Measurements from ENCODE around the gene TEPSIN. TPM values are rescaled to one million over a fixed set of nuclear protein-coding genes. Genes with fewer than 3 reads are reported as not detected.

TEPSIN gene
- total and polyA plus RNA-seq, 2 of the 8 experiments (the other 6 are each of a cell fraction or from before 2014, with no cell fraction given), result 22.9 to 28.0 TPM

DNA sequence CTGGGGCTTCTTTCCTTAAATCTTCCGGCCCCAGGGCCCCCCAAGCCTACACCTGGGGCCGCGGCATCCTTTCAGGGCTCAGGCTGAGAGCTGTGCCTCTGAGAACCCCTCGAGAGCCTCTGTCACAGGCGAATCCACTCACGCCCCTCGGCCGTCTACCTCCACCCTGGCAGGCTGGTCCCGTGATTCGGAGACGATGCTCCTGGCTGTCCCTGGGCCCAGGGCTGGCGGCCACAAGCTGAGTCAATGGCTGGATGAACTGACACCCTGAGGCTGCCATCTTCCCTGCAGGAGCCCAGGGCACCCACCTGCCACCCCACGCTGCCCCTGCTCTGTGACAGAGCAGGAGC lies 4.4 kb downstream of the TEPSIN start:
- ChIA-PET CTCF (ENCODE audit: partially characterized antibody) (interaction anchor here (1.1 to 1.2 kb wide), 2 partner anchors 16 to 105 kb away, joined by 3 read pairs; no protein-coding TSS in a partner anchor), POLR2A (ENCODE audit: partially characterized antibody) (no interaction called here)
- Histone ChIP-seq H3K56ac (replicated peaks; ENCODE audit: insufficient read length, low read depth, low read length) (no peak overlapping the region), H2BK12ac (ENCODE audit: low read depth, low read length) (no peak overlapping the region), H3K14ac (ENCODE audit: insufficient read length) (no peak overlapping the region), H3K4me3 (ENCODE audit: extremely low read depth in 1 of 4, insufficient read depth in 2 of 4, low read depth in 3 of 4, low read length in 4 of 4) (no peak overlapping the region), H2AFZ (ENCODE audit: low read length) (no peak overlapping the region), H3K36me3 (ENCODE audit: control insufficient read depth in 2 of 4, insufficient read depth in 4 of 4, low read length in 3 of 4) (peaks cover 0 to 18% (median 4%) of the 10 kb centered on the region in 4 experiments; a peak in 5 of 8 replicates), H3K27ac (ENCODE audit: low read depth, low read length) (no peak overlapping the region), H2BK20ac (ENCODE audit: low read length) (no peak overlapping the region), H3K18ac (ENCODE audit: extremely low read depth, low read length) (no peak overlapping the region), H3K23me2 (ENCODE audit: low read depth, low read length) (peaks cover 2% of the 10 kb centered on the region; the same call in 1 of the 2 replicates), H3K9me3 (ENCODE audit: insufficient read depth in 2 of 2, low read depth in 1 of 2, low read length in 1 of 2) (no peaks in the 10 kb centered on the region; a peak in 1 of 4 replicates), H3K79me1 (ENCODE audit: low read depth, low read length) (peaks cover 9% of the 10 kb centered on the region), H3K4ac (replicated peaks; ENCODE audit: insufficient read length, low read depth, low read length) (no peak overlapping the region), H3K79me2 (ENCODE audit: control insufficient read depth in 1 of 2, insufficient read depth in 2 of 2, low read length in 2 of 2) (peaks cover 0 to 12% of the 10 kb centered on the region in 2 experiments; a peak in 1 of 4 replicates), H4K20me1 (replicated peaks in 1 of 2; ENCODE audit: control insufficient read depth in 1 of 2, insufficient read depth in 2 of 2, low read length in 2 of 2) (peaks cover 4 to 18% of the 10 kb centered on the region in 2 experiments), H3K4me1 (replicated peaks in 1 of 4; ENCODE audit: control insufficient read depth in 3 of 4, insufficient read depth in 4 of 4, low read length in 3 of 4) (peaks cover 0 to 9% (median 3%) of the 10 kb centered on the region in 4 experiments; a peak in 5 of 7 replicates), H4K91ac (replicated peaks; ENCODE audit: insufficient read length, low read length) (no peak overlapping the region), H3K9ac (replicated peaks in 1 of 4; ENCODE audit: extremely low read depth in 1 of 4, low read depth in 3 of 4, low read length in 3 of 4) (no peak overlapping the region), H2AK5ac (ENCODE audit: low read depth, low read length) (no peak overlapping the region), H3K27me3 (replicated peaks in 1 of 4; ENCODE audit: control insufficient read depth in 3 of 4, extremely low read depth in 1 of 4, insufficient read depth in 3 of 4, low read length in 3 of 4) (no peaks in the 10 kb centered on the region), H4K5ac (ENCODE audit: insufficient read length, low read depth, low read length) (no peak overlapping the region), H2BK5ac (ENCODE audit: low read depth, low read length) (no peak overlapping the region), H3K23ac (ENCODE audit: insufficient read length) (no peak overlapping the region), H4K8ac (ENCODE audit: extremely low read depth, insufficient read depth, low read length) (no peak overlapping the region; the same call in 1 of the 2 replicates), H3K4me2 (ENCODE audit: insufficient read depth in 1 of 2, low read depth in 2 of 2, low read length in 2 of 2) (no peak overlapping the region), H2BK120ac (replicated peaks; ENCODE audit: low read depth, low read length) (no peak overlapping the region), H2BK15ac (ENCODE audit: low read length) (no peak overlapping the region)
- DNase-seq (ENCODE audit: low read depth in 1 of 2, low spot score in 2 of 2) (no peak), FAIRE-seq (no peak)
- WGBS, 2 experiments (ENCODE audit: extremely low coverage in 1 of 2, insufficient coverage in 1 of 2, insufficient read length in 1 of 2, insufficient replicate concordance in 2 of 2, low coverage in 1 of 2, low lambda C conversion rate in 2 of 2, missing lambda C conversion rate in 1 of 2), result 91% methylated on average over 13 of the region's 13 CpGs; no CpG with 5 or more reads in 1 of the 2 experiments
- TF ChIP-seq SP1 (IDR thresholded peaks at IDR 0.05; ENCODE audit: low read depth, low read length), result no peak
- TF ChIP-seq SAP30 (IDR thresholded peaks at IDR 0.05; ENCODE audit: insufficient read depth, insufficient replicate concordance, low read length), result no peak
- TF ChIP-seq, protein P1, sequence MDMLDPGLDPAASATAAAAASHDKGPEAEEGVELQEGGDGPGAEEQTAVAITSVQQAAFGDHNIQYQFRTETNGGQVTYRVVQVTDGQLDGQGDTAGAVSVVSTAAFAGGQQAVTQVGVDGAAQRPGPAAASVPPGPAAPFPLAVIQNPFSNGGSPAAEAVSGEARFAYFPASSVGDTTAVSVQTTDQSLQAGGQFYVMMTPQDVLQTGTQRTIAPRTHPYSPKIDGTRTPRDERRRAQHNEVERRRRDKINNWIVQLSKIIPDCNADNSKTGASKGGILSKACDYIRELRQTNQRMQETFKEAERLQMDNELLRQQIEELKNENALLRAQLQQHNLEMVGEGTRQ (IDR thresholded peaks at IDR 0.05; ENCODE audit: low read length), result no peak
- TF ChIP-seq, protein P2, sequence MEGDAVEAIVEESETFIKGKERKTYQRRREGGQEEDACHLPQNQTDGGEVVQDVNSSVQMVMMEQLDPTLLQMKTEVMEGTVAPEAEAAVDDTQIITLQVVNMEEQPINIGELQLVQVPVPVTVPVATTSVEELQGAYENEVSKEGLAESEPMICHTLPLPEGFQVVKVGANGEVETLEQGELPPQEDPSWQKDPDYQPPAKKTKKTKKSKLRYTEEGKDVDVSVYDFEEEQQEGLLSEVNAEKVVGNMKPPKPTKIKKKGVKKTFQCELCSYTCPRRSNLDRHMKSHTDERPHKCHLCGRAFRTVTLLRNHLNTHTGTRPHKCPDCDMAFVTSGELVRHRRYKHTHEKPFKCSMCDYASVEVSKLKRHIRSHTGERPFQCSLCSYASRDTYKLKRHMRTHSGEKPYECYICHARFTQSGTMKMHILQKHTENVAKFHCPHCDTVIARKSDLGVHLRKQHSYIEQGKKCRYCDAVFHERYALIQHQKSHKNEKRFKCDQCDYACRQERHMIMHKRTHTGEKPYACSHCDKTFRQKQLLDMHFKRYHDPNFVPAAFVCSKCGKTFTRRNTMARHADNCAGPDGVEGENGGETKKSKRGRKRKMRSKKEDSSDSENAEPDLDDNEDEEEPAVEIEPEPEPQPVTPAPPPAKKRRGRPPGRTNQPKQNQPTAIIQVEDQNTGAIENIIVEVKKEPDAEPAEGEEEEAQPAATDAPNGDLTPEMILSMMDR (IDR thresholded peaks at IDR 0.05; ENCODE audit: control extremely low read depth in 1 of 3, insufficient read depth in 1 of 3, low read depth in 1 of 3, low read length in 3 of 3), result no peak
- TF ChIP-seq RXRA (IDR thresholded peaks at IDR 0.05; ENCODE audit: insufficient read depth, low read depth, low read length), result no peak
- TF ChIP-seq CBX8 (IDR thresholded peaks at IDR 0.05; ENCODE audit: borderline replicate concordance, low read depth, low read length), result no peak
- TF ChIP-seq KDM1A (IDR thresholded peaks at IDR 0.05; ENCODE audit: borderline replicate concordance, low read length), result no peak
- no peak for TF ChIP-seq TAF7 (optimal IDR thresholded peaks at IDR 0.05; ENCODE audit: borderline replicate concordance, low read depth, low read length)
- no peak for TF ChIP-seq SUZ12 (IDR thresholded peaks at IDR 0.05; ENCODE audit: low read length)
- no peak for TF ChIP-seq ASH2L (IDR thresholded peaks at IDR 0.05; ENCODE audit: low read length)

All from H1 (cell line).